Stomach (tissue), 4 donors: ENCODE measurements around the gene PRKCG.

ENCODE experiments used
- CTCF ChIP-seq, 7 experiments: fragments of 450-650 bp in 4 of 7; fragments of 200-600 bp in 3 of 7; sonication (generic) in 3 of 7; IDR thresholded peaks; one replicate each; pipeline ENCODE4 v1.5.1; 2016 to 2019; ENCODE audit warnings: antibody characterized with exemption in 7 of 7, control low read depth in 2 of 7, mild to moderate bottlenecking in 1 of 7
- EP300 ChIP-seq: sonication (generic); formaldehyde crosslinking; IDR thresholded peaks from one replicate; pipeline ENCODE4 v1.6.1; 2017; ENCODE audit warnings: antibody characterized with exemption
- POLR2A ChIP-seq, 4 donors: fragments of 450-650 bp; IDR thresholded peaks; one replicate each; pipeline ENCODE4 v1.6.1; 2016; ENCODE audit warnings: antibody characterized with exemption in 4 of 4, control low read depth in 2 of 4, mild to moderate bottlenecking in 1 of 4, moderate library complexity in 1 of 4

DNA sequence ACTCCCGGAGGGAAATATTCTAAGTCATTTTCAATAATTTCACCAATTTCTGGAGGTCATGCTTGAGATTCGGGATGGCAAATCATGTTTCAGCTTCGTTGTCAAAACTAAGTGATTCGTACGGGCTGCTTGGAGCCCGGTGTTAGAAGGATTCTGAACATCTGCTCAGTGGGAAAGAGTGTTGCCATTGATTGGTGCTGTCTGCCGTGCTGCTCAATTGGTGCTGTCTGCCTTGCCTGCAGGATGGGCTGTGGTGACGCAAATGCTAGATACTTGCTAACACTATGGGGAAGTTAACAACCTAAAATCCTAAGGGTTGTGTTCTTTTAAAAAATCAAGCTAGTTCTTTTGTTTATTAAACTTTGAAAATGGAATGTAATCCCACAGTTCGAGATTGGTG is 63.4 kb downstream of the PRKCG start:
- no peak for TF ChIP-seq EP300
- TF ChIP-seq CTCF (IDR thresholded peaks at IDR 0.05): no peak
- no peak for TF ChIP-seq POLR2A (IDR thresholded peaks at IDR 0.05)
